AG10803 (cell line): ENCODE results near the gene INSRR.

Experiments
- DNase-seq: peaks from one replicate; pipeline ENCODE4 v3.0.0; 2010; ENCODE audit warnings: low read depth
- H3K4me3 ChIP-seq: 2 replicates; pipeline ENCODE4 v1.5.1; 2011; ENCODE audit warnings: mild to moderate bottlenecking, low read length, control low read depth
- CTCF ChIP-seq: conservative IDR thresholded peaks from 2 replicates; pipeline ENCODE4 v1.5.1; 2011; ENCODE audit warnings: mild to moderate bottlenecking, low read length, control low read depth, inconsistent platforms

The INSRR gene

GRCh38 chr1:156801409-156802121, 57.4 kb downstream of the INSRR start:
- TF ChIP-seq CTCF, result peak; percentile 71
- H3K4me3 ChIP-seq, result no peak overlapping the region
- DNase-seq, result peak; percentile 97

GRCh38 chr1:156797212-156797871, 61.6 kb downstream of the INSRR start:
- DNase-seq, result peak; percentile 49
- TF ChIP-seq CTCF, result peak; percentile 89

GRCh38 chr1:156796340-156797097, 62.4 kb downstream of the INSRR start:
- H3K4me3 ChIP-seq, result no peak overlapping the region
- no peak for TF ChIP-seq CTCF
- peak; percentile 41 for DNase-seq

More at GRCh38 chr1:156797212-156797871, 61.6 kb downstream of the INSRR start:
- no peak overlapping the region for H3K4me3 ChIP-seq

GRCh38 chr1:156795787-156796186, 63.1 kb downstream of the INSRR start:
- DNase-seq, result peak; percentile 9
- no peak overlapping the region for H3K4me3 ChIP-seq
- TF ChIP-seq CTCF, result no peak

DNA sequence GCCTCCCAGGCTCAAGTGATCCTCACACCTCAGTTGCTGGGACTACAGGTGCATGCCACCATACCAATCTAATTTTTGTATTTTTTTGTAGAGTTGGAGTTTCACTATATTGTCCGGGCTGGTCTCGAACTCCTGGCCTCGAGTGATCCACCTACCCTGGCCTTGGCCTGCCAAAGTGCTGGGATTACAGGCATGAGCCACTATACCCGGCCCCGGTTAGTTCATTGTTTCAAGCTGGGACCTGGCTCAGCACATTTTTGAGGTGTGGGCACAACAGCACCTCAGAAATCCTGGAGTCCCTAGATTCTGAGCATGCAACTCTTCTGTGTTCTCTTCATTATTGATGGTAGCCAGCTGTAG, 63.6 kb downstream of the INSRR start:
- no peak for TF ChIP-seq CTCF
- DNase-seq, result no peak
- no peak overlapping the region for H3K4me3 ChIP-seq

DNA sequence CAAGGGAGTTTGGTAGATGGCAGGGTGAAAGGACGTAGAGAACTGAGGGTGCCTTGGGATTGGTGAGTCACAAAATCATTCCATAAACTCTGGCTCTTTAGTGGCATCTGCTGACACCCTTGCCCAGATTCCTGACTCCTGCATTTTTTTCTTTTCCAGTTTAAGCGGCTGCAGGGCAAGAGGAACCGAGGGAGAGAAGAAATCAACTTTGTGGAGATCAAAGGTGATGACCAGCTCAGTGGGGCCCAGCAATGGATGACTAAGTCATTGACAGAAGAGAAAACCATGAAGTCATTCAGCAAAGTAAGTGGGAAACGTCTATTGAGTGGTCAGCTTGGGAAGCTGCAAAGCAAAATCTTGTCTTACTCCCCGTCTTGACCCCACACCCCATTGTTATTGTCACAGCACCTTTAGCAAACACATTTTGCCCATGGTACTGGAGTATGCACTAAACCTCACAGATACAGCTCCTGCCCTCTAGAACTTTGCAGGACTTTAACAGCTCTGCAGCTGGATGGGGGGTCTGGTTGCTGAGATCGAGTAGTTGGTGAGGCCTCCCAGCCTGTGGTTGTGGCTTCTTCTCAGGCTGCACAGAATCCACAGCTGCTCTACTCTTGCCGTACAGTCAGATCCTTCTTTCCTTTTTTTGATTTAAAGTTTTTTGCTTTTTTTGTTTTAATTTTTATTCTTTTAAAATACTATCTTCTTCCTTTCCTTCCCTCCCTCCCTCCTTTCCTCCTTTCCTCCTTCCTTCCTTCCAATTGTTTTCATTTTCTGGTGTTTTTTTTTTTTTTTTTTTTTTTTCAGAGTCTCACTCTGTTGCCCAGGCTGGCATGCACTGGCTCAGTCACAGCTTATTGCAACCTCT, 64.2 kb downstream of the INSRR start:
- no peak for DNase-seq
- no peak for TF ChIP-seq CTCF

More for the DNA sequence above, 64.2 kb downstream of the INSRR start:
- no peak overlapping the region for H3K4me3 ChIP-seq
